Measurements from ENCODE around the gene DMAC2L. TPM values are rescaled to one million over a fixed set of nuclear protein-coding genes. Genes with fewer than 3 reads are reported as not detected.

The DMAC2L gene
- total RNA-seq, 2 experiments from 2014 or later = 13.8 to 33.0 TPM

- CTCF ChIA-PET (ENCODE audit: unreplicated experiment) = interaction anchor here (0.5 kb wide), 1 partner anchor 321 kb away, joined by 3 read pairs; no protein-coding TSS in a partner anchor
- H3K9me2 ChIP-seq (ENCODE audit: insufficient read depth, low read length) = no peaks in the 10 kb centered on the region
- TF ChIP-seq, protein P1, sequence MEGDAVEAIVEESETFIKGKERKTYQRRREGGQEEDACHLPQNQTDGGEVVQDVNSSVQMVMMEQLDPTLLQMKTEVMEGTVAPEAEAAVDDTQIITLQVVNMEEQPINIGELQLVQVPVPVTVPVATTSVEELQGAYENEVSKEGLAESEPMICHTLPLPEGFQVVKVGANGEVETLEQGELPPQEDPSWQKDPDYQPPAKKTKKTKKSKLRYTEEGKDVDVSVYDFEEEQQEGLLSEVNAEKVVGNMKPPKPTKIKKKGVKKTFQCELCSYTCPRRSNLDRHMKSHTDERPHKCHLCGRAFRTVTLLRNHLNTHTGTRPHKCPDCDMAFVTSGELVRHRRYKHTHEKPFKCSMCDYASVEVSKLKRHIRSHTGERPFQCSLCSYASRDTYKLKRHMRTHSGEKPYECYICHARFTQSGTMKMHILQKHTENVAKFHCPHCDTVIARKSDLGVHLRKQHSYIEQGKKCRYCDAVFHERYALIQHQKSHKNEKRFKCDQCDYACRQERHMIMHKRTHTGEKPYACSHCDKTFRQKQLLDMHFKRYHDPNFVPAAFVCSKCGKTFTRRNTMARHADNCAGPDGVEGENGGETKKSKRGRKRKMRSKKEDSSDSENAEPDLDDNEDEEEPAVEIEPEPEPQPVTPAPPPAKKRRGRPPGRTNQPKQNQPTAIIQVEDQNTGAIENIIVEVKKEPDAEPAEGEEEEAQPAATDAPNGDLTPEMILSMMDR (conservative IDR thresholded peaks at IDR 0.05; ENCODE audit: low read length) = no peak
- no peak for TF ChIP-seq EZH2phosphoT487 (IDR thresholded peaks at IDR 0.05; ENCODE audit: borderline replicate concordance, low read depth, low read length)
- no peak overlapping the region for H2AFZ ChIP-seq (ENCODE audit: low read length)
- no peak overlapping the region for H3K27ac ChIP-seq (ENCODE audit: low read depth, low read length, poor library complexity, severe bottlenecking)
- no peak overlapping the region for H3K4me3 ChIP-seq (ENCODE audit: low read depth, low read length, poor library complexity, severe bottlenecking)
- intact Hi-C loops (cut with micrococcal nuclease; ENCODE audit: unreplicated experiment) = loop anchor here (10.0 kb wide), 1 partner anchor 454 kb away; no protein-coding TSS in a partner anchor
- no peaks in the 10 kb centered on the region for H4K20me1 ChIP-seq (ENCODE audit: insufficient read depth, low read length)
- H3K79me2 ChIP-seq (ENCODE audit: insufficient read depth, low read depth, low read length) = peaks cover 13% of the 10 kb centered on the region; the same call in 1 of the 2 replicates
- H3K9me3 ChIP-seq (ENCODE audit: low read length) = peaks cover 3% of the 10 kb centered on the region; the same call in 1 of the 2 replicates
- DNase-seq (ENCODE audit: low spot score) = no peak
- BruUV-seq (replicated peaks) = no TSS peak
- H3K4me1 ChIP-seq (ENCODE audit: insufficient read depth, low read length, poor library complexity, severe bottlenecking) = peaks cover 14% of the 10 kb centered on the region
- H3K4me2 ChIP-seq (ENCODE audit: low read length) = no peak overlapping the region
- POLR2A ChIA-PET = no interaction called here
- peaks cover 20% of the 10 kb centered on the region for H3K36me3 ChIP-seq (ENCODE audit: insufficient read depth, low read length)
Observed at GRCh38 chr14:50319293-50319692, 7.2 kb downstream of the DMAC2L start.

DNA sequence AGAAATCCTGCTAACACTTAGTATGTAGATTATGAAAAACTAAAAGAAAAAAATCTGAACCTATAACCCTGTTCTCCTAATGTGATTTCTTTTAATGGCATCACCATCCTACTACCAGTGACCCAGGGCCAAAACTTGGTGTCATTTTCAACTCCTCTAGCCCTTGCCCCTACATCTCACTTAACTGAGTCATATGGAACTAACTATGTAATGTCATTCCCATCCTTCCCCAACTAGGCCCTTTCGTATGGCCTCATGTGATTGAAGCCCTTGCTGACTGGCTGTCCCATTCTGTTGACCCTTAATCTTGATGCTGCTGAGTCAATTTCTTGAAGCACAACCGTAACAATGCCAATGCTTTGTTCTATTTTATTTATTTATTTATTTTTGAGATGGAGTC, 7.6 kb downstream of the DMAC2L start:
- H3K4me2 ChIP-seq (ENCODE audit: low read length) = no peak overlapping the region

GRCh38 chr14:50320283-50320682, 8.2 kb downstream of the DMAC2L start:
- BruUV-seq (replicated peaks) = no TSS peak
- ChIA-PET POLR2A (interaction anchor here (0.8 kb wide), 1 partner anchor 25 kb away, joined by 5 read pairs; no protein-coding TSS in a partner anchor), CTCF (ENCODE audit: unreplicated experiment) (interaction anchor here (0.8 kb wide), 1 partner anchor 11 kb away, joined by 3 read pairs; no protein-coding TSS in a partner anchor)
- Histone ChIP-seq H3K79me2 (ENCODE audit: insufficient read depth, low read depth, low read length) (peaks cover 13% of the 10 kb centered on the region; the same call in 1 of the 2 replicates), H3K4me2 (ENCODE audit: low read length) (peak overlapping the region; percentile 36), H3K27ac (ENCODE audit: low read depth, low read length, poor library complexity, severe bottlenecking) (no peak overlapping the region), H3K4me1 (ENCODE audit: insufficient read depth, low read length, poor library complexity, severe bottlenecking) (peaks cover 14% of the 10 kb centered on the region), H2AFZ (ENCODE audit: low read length) (no peak overlapping the region), H4K20me1 (ENCODE audit: insufficient read depth, low read length) (no peaks in the 10 kb centered on the region), H3K4me3 (ENCODE audit: low read depth, low read length, poor library complexity, severe bottlenecking) (no peak overlapping the region), H3K9me3 (ENCODE audit: low read length) (no peaks in the 10 kb centered on the region), H3K36me3 (ENCODE audit: insufficient read depth, low read length) (peaks cover 25% of the 10 kb centered on the region), H3K9me2 (ENCODE audit: insufficient read depth, low read length) (no peaks in the 10 kb centered on the region)
- no peak for TF ChIP-seq EZH2phosphoT487 (IDR thresholded peaks at IDR 0.05; ENCODE audit: borderline replicate concordance, low read depth, low read length)
- TF ChIP-seq, protein P1 (conservative IDR thresholded peaks at IDR 0.05; ENCODE audit: low read length) = no peak
- DNase-seq (ENCODE audit: low spot score) = no peak
- intact Hi-C loops (cut with micrococcal nuclease; ENCODE audit: unreplicated experiment) = no loop called here

More for the DNA sequence above, 7.6 kb downstream of the DMAC2L start:
- intact Hi-C loops (cut with micrococcal nuclease; ENCODE audit: unreplicated experiment) = loop anchor here (10.0 kb wide), 1 partner anchor 455 kb away; no protein-coding TSS in a partner anchor
- Histone ChIP-seq H3K36me3 (ENCODE audit: insufficient read depth, low read length) (peaks cover 20% of the 10 kb centered on the region), H3K27ac (ENCODE audit: low read depth, low read length, poor library complexity, severe bottlenecking) (no peak overlapping the region), H3K9me3 (ENCODE audit: low read length) (no peaks in the 10 kb centered on the region), H3K4me1 (ENCODE audit: insufficient read depth, low read length, poor library complexity, severe bottlenecking) (peaks cover 14% of the 10 kb centered on the region), H3K9me2 (ENCODE audit: insufficient read depth, low read length) (no peaks in the 10 kb centered on the region), H3K4me3 (ENCODE audit: low read depth, low read length, poor library complexity, severe bottlenecking) (no peak overlapping the region), H3K79me2 (ENCODE audit: insufficient read depth, low read depth, low read length) (peaks cover 13% of the 10 kb centered on the region; the same call in 1 of the 2 replicates), H2AFZ (ENCODE audit: low read length) (no peak overlapping the region), H4K20me1 (ENCODE audit: insufficient read depth, low read length) (no peaks in the 10 kb centered on the region)
- no TSS peak for BruUV-seq (replicated peaks)
- ChIA-PET POLR2A (no interaction called here), CTCF (ENCODE audit: unreplicated experiment) (no interaction called here)
- no peak for TF ChIP-seq EZH2phosphoT487 (IDR thresholded peaks at IDR 0.05; ENCODE audit: borderline replicate concordance, low read depth, low read length)
- TF ChIP-seq, protein P1 (conservative IDR thresholded peaks at IDR 0.05; ENCODE audit: low read length) = no peak
- no peak for DNase-seq (ENCODE audit: low spot score)
